ENCODE measurements around the gene SEPSECS.
A peak's percentile ranks its signal among the peaks of the same experiment; 100 is the strongest.
"Not testable (repeated sequence)": the region's sequence is repeated elsewhere in the genome, so short reads cannot be mapped to it uniquely, and the experiment has no call there.

SEPSECS gene

GRCh38 chr4:25095837-25096236 is 64.4 kb downstream of the SEPSECS start:
- no peak overlapping the region for H3K27ac ChIP-seq (ENCODE audit: low read length)
- peaks cover 0 to 5% of the 10 kb centered on the region in 2 donors for H3K4me1 ChIP-seq (ENCODE audit: control insufficient read depth in 1 of 2, insufficient read depth in 2 of 2, low read length in 2 of 2)
- H3K9me3 ChIP-seq (ENCODE audit: control insufficient read depth in 1 of 2, low read length in 2 of 2) = peaks cover 0 to 6% of the 10 kb centered on the region in 2 donors
- no peaks in the 10 kb centered on the region for H3K27me3 ChIP-seq (ENCODE audit: low read depth, low read length)
- H3K36me3 ChIP-seq (ENCODE audit: control insufficient read depth in 1 of 2, insufficient read depth in 2 of 2, low read length in 2 of 2) = no peaks in the 10 kb centered on the region
- no peak overlapping the region for H3K4me3 ChIP-seq (ENCODE audit: low read depth in 1 of 2, low read length in 2 of 2)

- Histone ChIP-seq H3K36me3 (ENCODE audit: control insufficient read depth in 1 of 2, insufficient read depth in 2 of 2, low read length in 2 of 2) (no peaks in the 10 kb centered on the region), H3K9me3 (ENCODE audit: control insufficient read depth in 1 of 2, low read length in 2 of 2) (peaks cover 0 to 6% of the 10 kb centered on the region in 2 donors), H3K27ac (ENCODE audit: low read length) (no peak overlapping the region), H3K27me3 (ENCODE audit: low read depth, low read length) (no peaks in the 10 kb centered on the region), H3K4me1 (ENCODE audit: control insufficient read depth in 1 of 2, insufficient read depth in 2 of 2, low read length in 2 of 2) (peaks cover 0 to 19% of the 10 kb centered on the region in 2 donors), H3K4me3 (ENCODE audit: low read depth in 1 of 2, low read length in 2 of 2) (no peak overlapping the region)
Measured at GRCh38 chr4:25092139-25092538, 68.1 kb downstream of the SEPSECS start.

- H3K27ac ChIP-seq (ENCODE audit: low read length) = no peak overlapping the region
- peaks cover 0 to 6% of the 10 kb centered on the region in 2 donors for H3K9me3 ChIP-seq (ENCODE audit: control insufficient read depth in 1 of 2, low read length in 2 of 2)
- no peaks in the 10 kb centered on the region for H3K36me3 ChIP-seq (ENCODE audit: control insufficient read depth in 1 of 2, insufficient read depth in 2 of 2, low read length in 2 of 2)
- no peaks in the 10 kb centered on the region for H3K27me3 ChIP-seq (ENCODE audit: low read depth, low read length)
- peaks cover 0 to 25% of the 10 kb centered on the region in 2 donors for H3K4me1 ChIP-seq (ENCODE audit: control insufficient read depth in 1 of 2, insufficient read depth in 2 of 2, low read length in 2 of 2)
- H3K4me3 ChIP-seq (ENCODE audit: low read depth in 1 of 2, low read length in 2 of 2) = no peak overlapping the region
Measured at GRCh38 chr4:25090516-25090915, 69.7 kb downstream of the SEPSECS start.

- Histone ChIP-seq H3K4me3 (ENCODE audit: low read depth in 1 of 2, low read length in 2 of 2) (peak overlapping the region; percentile 22 to 50), H3K27ac (ENCODE audit: low read length) (no peak overlapping the region), H3K9me3 (ENCODE audit: control insufficient read depth in 1 of 2, low read length in 2 of 2) (peaks cover 0 to 6% of the 10 kb centered on the region in 2 donors)
Measured at GRCh38 chr4:25089051-25089763, 71.0 kb downstream of the SEPSECS start.

GRCh38 chr4:25088093-25088952 is 71.9 kb downstream of the SEPSECS start:
- Histone ChIP-seq H3K4me1 (ENCODE audit: control insufficient read depth in 1 of 2, insufficient read depth in 2 of 2, low read length in 2 of 2) (peaks cover 0 to 25% of the 10 kb centered on the region in 2 donors), H3K27me3 (ENCODE audit: low read depth, low read length) (no peaks in the 10 kb centered on the region), H3K36me3 (ENCODE audit: control insufficient read depth in 1 of 2, insufficient read depth in 2 of 2, low read length in 2 of 2) (no peaks in the 10 kb centered on the region), H3K9me3 (ENCODE audit: control insufficient read depth in 1 of 2, low read length in 2 of 2) (peaks cover 0 to 3% of the 10 kb centered on the region in 2 donors), H3K27ac (ENCODE audit: low read length) (no peak overlapping the region), H3K4me3 (ENCODE audit: low read depth in 1 of 2, low read length in 2 of 2) (peak overlapping the region; percentile 22 to 50)

More at GRCh38 chr4:25089051-25089763, 71.0 kb downstream of the SEPSECS start:
- no peaks in the 10 kb centered on the region for H3K36me3 ChIP-seq (ENCODE audit: control insufficient read depth in 1 of 2, insufficient read depth in 2 of 2, low read length in 2 of 2)
- peaks cover 0 to 25% of the 10 kb centered on the region in 2 donors for H3K4me1 ChIP-seq (ENCODE audit: control insufficient read depth in 1 of 2, insufficient read depth in 2 of 2, low read length in 2 of 2)
- no peaks in the 10 kb centered on the region for H3K27me3 ChIP-seq (ENCODE audit: low read depth, low read length)

GRCh38 chr4:25085671-25086070 is 74.6 kb downstream of the SEPSECS start:
- no peak overlapping the region for H3K4me3 ChIP-seq (ENCODE audit: low read depth in 1 of 2, low read length in 2 of 2)
- H3K27me3 ChIP-seq (ENCODE audit: low read depth, low read length) = no peaks in the 10 kb centered on the region
- no peaks in the 10 kb centered on the region for H3K9me3 ChIP-seq (ENCODE audit: control insufficient read depth in 1 of 2, low read length in 2 of 2)
- H3K4me1 ChIP-seq (ENCODE audit: control insufficient read depth in 1 of 2, insufficient read depth in 2 of 2, low read length in 2 of 2) = peaks cover 0 to 25% of the 10 kb centered on the region in 2 donors
- no peak overlapping the region for H3K27ac ChIP-seq (ENCODE audit: low read length)
- no peaks in the 10 kb centered on the region for H3K36me3 ChIP-seq (ENCODE audit: control insufficient read depth in 1 of 2, insufficient read depth in 2 of 2, low read length in 2 of 2)

- H3K4me3 ChIP-seq (ENCODE audit: low read depth in 1 of 2, low read length in 2 of 2); H3K27me3 ChIP-seq (ENCODE audit: low read depth, low read length); H3K36me3 ChIP-seq (ENCODE audit: control insufficient read depth in 1 of 2, insufficient read depth in 2 of 2, low read length in 2 of 2); H3K27ac ChIP-seq (ENCODE audit: low read length); H3K9me3 ChIP-seq (ENCODE audit: control insufficient read depth in 1 of 2, low read length in 2 of 2): not testable (repeated sequence)
- H3K4me1 ChIP-seq (ENCODE audit: control insufficient read depth in 1 of 2, insufficient read depth in 2 of 2, low read length in 2 of 2) = peaks cover 0 to 16% of the 10 kb centered on the region in 2 donors
Measured at GRCh38 chr4:25083441-25083840, 76.8 kb downstream of the SEPSECS start.

- Histone ChIP-seq H3K9me3 (ENCODE audit: control insufficient read depth in 1 of 2, low read length in 2 of 2) (no peaks in the 10 kb centered on the region), H3K27me3 (ENCODE audit: low read depth, low read length) (no peaks in the 10 kb centered on the region), H3K36me3 (ENCODE audit: control insufficient read depth in 1 of 2, insufficient read depth in 2 of 2, low read length in 2 of 2) (no peaks in the 10 kb centered on the region), H3K27ac (ENCODE audit: low read length) (no peak overlapping the region), H3K4me1 (ENCODE audit: control insufficient read depth in 1 of 2, insufficient read depth in 2 of 2, low read length in 2 of 2) (peaks cover 0 to 5% of the 10 kb centered on the region in 2 donors), H3K4me3 (ENCODE audit: low read depth in 1 of 2, low read length in 2 of 2) (no peak overlapping the region)
Measured at GRCh38 chr4:25081866-25082471, 78.3 kb downstream of the SEPSECS start.

GRCh38 chr4:25080571-25080970 is 79.7 kb downstream of the SEPSECS start:
- no peaks in the 10 kb centered on the region for H3K27me3 ChIP-seq (ENCODE audit: low read depth, low read length)
- no peak overlapping the region for H3K27ac ChIP-seq (ENCODE audit: low read length)
- H3K9me3 ChIP-seq (ENCODE audit: control insufficient read depth in 1 of 2, low read length in 2 of 2) = no peaks in the 10 kb centered on the region
- H3K36me3 ChIP-seq (ENCODE audit: control insufficient read depth in 1 of 2, insufficient read depth in 2 of 2, low read length in 2 of 2) = no peaks in the 10 kb centered on the region
- H3K4me3 ChIP-seq (ENCODE audit: low read depth in 1 of 2, low read length in 2 of 2) = no peak overlapping the region
- no peaks in the 10 kb centered on the region for H3K4me1 ChIP-seq (ENCODE audit: control insufficient read depth in 1 of 2, insufficient read depth in 2 of 2, low read length in 2 of 2)

- Histone ChIP-seq H3K36me3 (ENCODE audit: control insufficient read depth in 1 of 2, insufficient read depth in 2 of 2, low read length in 2 of 2) (no peaks in the 10 kb centered on the region), H3K4me3 (ENCODE audit: low read depth in 1 of 2, low read length in 2 of 2) (no peak overlapping the region), H3K4me1 (ENCODE audit: control insufficient read depth in 1 of 2, insufficient read depth in 2 of 2, low read length in 2 of 2) (no peaks in the 10 kb centered on the region), H3K27ac (ENCODE audit: low read length) (no peak overlapping the region), H3K9me3 (ENCODE audit: control insufficient read depth in 1 of 2, low read length in 2 of 2) (no peaks in the 10 kb centered on the region), H3K27me3 (ENCODE audit: low read depth, low read length) (no peaks in the 10 kb centered on the region)
Measured at GRCh38 chr4:25078523-25078922, 81.7 kb downstream of the SEPSECS start.

Data from muscle layer of duodenum (tissue), 2 donors.